Endothelial cell (in vitro differentiated cells): ENCODE measurements around the gene VAMP8. TPM values are rescaled to one million over a fixed set of nuclear protein-coding genes. Genes with fewer than 3 reads are reported as not detected.

Source experiments
- DNase-seq: peaks from one replicate; pipeline ENCODE4 v3.0.0; 2021; ENCODE audit warnings: low spot score
- H3K27ac Mint-ChIP-seq: one replicate; pipeline ENCODE4 v1.8.0; 2021; ENCODE audit warnings: mixed read lengths, inconsistent platforms; ENCODE audit not compliant: unreplicated experiment
- H3K27me3 Mint-ChIP-seq: one replicate; pipeline ENCODE4 v1.8.0; 2021; ENCODE audit warnings: mild to moderate bottlenecking, moderate library complexity, mixed read lengths, inconsistent platforms; ENCODE audit not compliant: unreplicated experiment
- H3K36me3 Mint-ChIP-seq: one replicate; pipeline ENCODE4 v1.8.0; 2021; ENCODE audit warnings: mild to moderate bottlenecking, low read depth, mixed read lengths, inconsistent platforms; ENCODE audit not compliant: unreplicated experiment
- H3K4me1 Mint-ChIP-seq: one replicate; pipeline ENCODE4 v1.8.0; 2021; ENCODE audit warnings: mild to moderate bottlenecking, mixed read lengths, inconsistent platforms; ENCODE audit not compliant: unreplicated experiment
- H3K4me3 Mint-ChIP-seq: one replicate; pipeline ENCODE4 v1.8.0; 2021; ENCODE audit warnings: mild to moderate bottlenecking, mixed read lengths, inconsistent platforms; ENCODE audit not compliant: unreplicated experiment
- H3K9me3 Mint-ChIP-seq: one replicate; pipeline ENCODE4 v1.8.0; 2021; ENCODE audit warnings: mixed read lengths, inconsistent platforms; ENCODE audit not compliant: unreplicated experiment
- total RNA-seq: library from RNA; stranded (reverse); fragmentation: NEBNext Ultra II Directional; extraction: Animal tissue kit (Norgen Biotek cat#: 25700); gene quantifications from one replicate; pipeline ENCODE4 v1.2.1, GENCODE V29; 2021; ENCODE audit not compliant: unreplicated experiment
- TF ChIP-seq, protein P1 (sequence below): fragments of 200-600 bp; sonication (generic); IDR thresholded peaks from one replicate; pipeline ENCODE4 v1.5.0; 2021; ENCODE audit warnings: antibody characterized with exemption; ENCODE audit not compliant: unreplicated experiment

The VAMP8 gene
- total RNA-seq, 1 donor from 2014 or later = 225 TPM

DNA sequence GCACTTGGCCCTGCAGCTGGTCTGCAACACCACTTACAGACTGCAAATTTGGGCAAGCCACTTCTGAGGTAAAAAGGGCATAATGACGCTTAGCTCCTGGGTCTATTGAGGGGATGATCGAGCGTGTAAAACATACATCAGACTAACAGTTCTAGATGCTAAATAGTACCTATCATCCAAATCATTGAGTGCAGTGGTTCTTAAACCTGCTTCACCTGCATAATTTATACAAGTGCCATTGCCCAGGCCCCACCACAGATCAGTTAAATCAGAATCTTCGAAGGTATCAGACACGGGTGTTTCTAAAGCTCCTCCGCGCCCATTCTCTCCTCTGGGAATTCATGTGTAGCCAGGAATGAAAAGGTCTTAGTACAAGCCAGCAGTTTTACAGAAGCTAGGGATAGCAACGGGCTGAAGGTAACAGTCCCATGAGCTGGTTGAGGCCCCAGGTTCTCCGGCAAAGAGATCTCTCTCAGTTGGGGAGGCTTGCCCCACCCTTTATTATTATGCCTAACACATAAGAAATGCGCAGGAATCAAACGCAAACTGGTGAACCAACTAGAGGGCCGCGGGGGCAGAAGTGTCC, 17.4 kb downstream of the VAMP8 start:
- Mint-ChIP-seq H3K4me3 (peak overlapping the region; percentile 98), H3K36me3 (peaks cover 47% of the 10 kb centered on the region), H3K9me3 (no peaks in the 10 kb centered on the region), H3K4me1 (peaks cover 70% of the 10 kb centered on the region), H3K27ac (peak overlapping the region; percentile 94), H3K27me3 (peaks cover 23% of the 10 kb centered on the region)
- TF ChIP-seq, protein P1, sequence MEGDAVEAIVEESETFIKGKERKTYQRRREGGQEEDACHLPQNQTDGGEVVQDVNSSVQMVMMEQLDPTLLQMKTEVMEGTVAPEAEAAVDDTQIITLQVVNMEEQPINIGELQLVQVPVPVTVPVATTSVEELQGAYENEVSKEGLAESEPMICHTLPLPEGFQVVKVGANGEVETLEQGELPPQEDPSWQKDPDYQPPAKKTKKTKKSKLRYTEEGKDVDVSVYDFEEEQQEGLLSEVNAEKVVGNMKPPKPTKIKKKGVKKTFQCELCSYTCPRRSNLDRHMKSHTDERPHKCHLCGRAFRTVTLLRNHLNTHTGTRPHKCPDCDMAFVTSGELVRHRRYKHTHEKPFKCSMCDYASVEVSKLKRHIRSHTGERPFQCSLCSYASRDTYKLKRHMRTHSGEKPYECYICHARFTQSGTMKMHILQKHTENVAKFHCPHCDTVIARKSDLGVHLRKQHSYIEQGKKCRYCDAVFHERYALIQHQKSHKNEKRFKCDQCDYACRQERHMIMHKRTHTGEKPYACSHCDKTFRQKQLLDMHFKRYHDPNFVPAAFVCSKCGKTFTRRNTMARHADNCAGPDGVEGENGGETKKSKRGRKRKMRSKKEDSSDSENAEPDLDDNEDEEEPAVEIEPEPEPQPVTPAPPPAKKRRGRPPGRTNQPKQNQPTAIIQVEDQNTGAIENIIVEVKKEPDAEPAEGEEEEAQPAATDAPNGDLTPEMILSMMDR = no peak
- no peak for DNase-seq

DNA sequence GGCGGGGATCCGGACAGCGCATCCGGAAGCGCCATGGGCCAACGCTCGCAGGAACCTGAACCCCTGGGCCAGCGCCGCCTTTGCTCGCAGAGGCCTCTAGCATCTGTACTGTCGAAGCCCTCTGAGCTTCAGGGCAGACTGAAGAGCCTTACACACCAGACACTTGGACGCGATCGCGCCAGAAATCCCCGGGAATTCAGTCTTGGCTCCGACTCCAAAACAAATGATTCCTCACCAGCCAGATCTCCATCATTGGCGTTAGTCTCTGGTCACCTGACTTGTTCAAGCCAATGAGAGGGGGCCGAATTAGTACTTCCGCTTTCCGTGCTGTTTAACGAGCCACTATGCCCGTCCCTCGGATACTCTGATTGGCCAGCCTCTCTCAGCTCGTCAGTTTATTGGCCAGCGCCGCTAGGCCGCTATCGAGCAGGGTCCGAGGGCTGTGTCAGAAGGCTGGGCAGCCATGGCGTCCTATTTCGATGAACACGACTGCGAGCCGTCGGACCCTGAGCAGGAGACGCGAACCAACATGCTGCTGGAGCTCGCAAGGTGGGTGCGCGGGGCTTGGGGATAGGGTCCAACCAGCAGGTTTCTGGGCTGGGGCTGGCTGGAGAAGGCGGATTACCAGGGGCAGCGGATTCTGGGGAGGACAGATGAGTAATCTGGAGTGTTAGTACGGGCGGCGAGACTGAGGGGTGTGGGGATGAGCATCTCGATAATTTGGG, 18.1 kb downstream of the VAMP8 start, which contains the start of gene RNF181:
Gene RNF181 (plus strand): TSS at position 445 of the 725 bp plus-strand sequence. CDS start 19 bp downstream, at position 464.
- Mint-ChIP-seq H3K36me3 (peaks cover 42% of the 10 kb centered on the region), H3K27me3 (peaks cover 26% of the 10 kb centered on the region), H3K4me3 (peak within 1 kb of the TSS; percentile 98), H3K4me1 (peaks cover 63% of the 10 kb centered on the region), H3K27ac (peak within 1 kb of the TSS; percentile 94), H3K9me3 (no peaks in the 10 kb centered on the region)
- TF ChIP-seq, protein P1 = no peak
- peak; percentile 89 for DNase-seq

DNA sequence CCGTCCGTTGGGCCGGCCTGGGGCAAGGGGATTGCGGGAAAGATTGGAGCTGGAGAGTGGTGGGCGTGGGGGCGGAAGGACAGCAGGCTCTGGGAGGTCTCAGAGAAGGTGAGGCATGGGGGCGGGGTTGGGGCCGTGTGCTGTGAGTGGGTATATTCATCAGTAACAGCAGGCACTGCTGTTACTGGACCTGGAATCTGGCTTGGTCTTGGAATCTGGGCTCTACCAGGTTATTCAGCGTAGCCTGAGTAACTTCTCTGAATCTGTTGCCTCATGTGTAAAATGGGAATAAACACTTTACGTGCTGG, 18.6 kb downstream of the VAMP8 start:
- H3K36me3 Mint-ChIP-seq = peaks cover 42% of the 10 kb centered on the region
- peak overlapping the region; percentile 94 for H3K27ac Mint-ChIP-seq
- TF ChIP-seq, protein P1 = no peak
- no peak for DNase-seq
- no peaks in the 10 kb centered on the region for H3K9me3 Mint-ChIP-seq
- H3K27me3 Mint-ChIP-seq = peaks cover 22% of the 10 kb centered on the region
- H3K4me3 Mint-ChIP-seq = peak overlapping the region; percentile 98
- peaks cover 58% of the 10 kb centered on the region for H3K4me1 Mint-ChIP-seq

DNA sequence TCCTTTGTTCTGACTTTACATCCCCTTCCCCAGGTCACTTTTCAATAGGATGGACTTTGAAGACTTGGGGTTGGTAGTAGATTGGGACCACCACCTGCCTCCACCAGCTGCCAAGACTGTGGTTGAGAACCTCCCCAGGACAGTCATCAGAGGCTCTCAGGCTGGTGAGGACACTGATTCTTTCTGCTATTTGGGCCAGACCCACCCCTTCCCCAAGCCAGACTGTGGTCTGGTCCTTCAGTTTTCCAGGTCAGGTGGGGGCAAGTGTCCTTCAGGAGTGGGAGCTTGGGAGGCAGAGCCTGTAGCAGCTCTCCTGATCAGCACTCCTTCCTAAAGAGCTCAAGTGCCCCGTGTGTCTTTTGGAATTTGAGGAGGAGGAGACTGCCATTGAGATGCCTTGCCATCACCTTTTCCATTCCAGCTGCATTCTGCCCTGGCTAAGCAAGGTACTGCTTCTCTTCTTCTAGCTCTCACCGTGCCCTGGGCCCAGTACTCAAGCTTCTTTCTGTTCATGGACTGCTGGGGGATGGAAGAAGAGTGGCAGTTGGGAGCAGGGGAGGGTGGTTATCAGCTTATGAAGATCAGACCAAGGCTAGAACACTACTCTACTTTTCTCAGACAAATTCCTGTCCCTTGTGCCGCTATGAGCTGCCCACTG, 19.2 kb downstream of the VAMP8 start:
- peaks cover 53% of the 10 kb centered on the region for H3K4me1 Mint-ChIP-seq
- H3K27me3 Mint-ChIP-seq = peaks cover 24% of the 10 kb centered on the region
- DNase-seq = no peak
- TF ChIP-seq, protein P1 = no peak
- no peaks in the 10 kb centered on the region for H3K9me3 Mint-ChIP-seq
- peak overlapping the region; percentile 48 for H3K27ac Mint-ChIP-seq
- H3K36me3 Mint-ChIP-seq = peaks cover 36% of the 10 kb centered on the region
- peak overlapping the region; percentile 98 for H3K4me3 Mint-ChIP-seq

DNA sequence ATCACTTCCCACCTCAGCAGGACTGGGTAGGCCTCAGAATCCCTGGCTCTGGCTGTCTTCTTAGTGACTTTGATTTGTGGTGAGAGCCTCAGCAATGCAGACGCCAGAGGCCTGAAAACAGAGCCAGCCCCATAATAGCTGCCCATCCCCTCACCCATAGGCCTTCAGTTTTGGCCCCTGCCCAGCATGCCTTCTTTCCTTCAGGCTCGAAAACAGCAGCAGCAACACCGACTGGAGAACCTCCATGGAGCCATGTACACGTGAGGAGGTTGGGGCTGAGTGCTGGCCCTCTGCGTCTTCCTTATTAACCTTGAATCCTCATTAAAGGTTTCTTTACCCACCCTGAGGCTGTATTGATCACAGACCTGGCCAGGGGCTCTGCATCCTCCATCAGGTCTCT, 19.9 kb downstream of the VAMP8 start:
- H3K4me1 Mint-ChIP-seq = peaks cover 51% of the 10 kb centered on the region
- peaks cover 36% of the 10 kb centered on the region for H3K36me3 Mint-ChIP-seq
- TF ChIP-seq, protein P1 = no peak
- no peaks in the 10 kb centered on the region for H3K9me3 Mint-ChIP-seq
- H3K4me3 Mint-ChIP-seq = peak overlapping the region; percentile 98
- H3K27ac Mint-ChIP-seq = no peak overlapping the region
- DNase-seq = no peak
- H3K27me3 Mint-ChIP-seq = peaks cover 24% of the 10 kb centered on the region
